GM12801 (cell line): ENCODE measurements around the gene SHROOM2.

ENCODE experiments used
- CTCF ChIP-seq: IDR thresholded peaks from one replicate; pipeline ENCODE4 v1.5.1; 2011; ENCODE audit warnings: control low read depth; ENCODE audit not compliant: insufficient read length; ENCODE audit errors: extremely low read depth

Gene SHROOM2

GRCh38 chrX:9902656-9903055 lies 116.4 kb downstream of the SHROOM2 start:
- no peak for TF ChIP-seq CTCF

GRCh38 chrX:9903146-9903545 lies 116.9 kb downstream of the SHROOM2 start:
- no peak for TF ChIP-seq CTCF

DNA sequence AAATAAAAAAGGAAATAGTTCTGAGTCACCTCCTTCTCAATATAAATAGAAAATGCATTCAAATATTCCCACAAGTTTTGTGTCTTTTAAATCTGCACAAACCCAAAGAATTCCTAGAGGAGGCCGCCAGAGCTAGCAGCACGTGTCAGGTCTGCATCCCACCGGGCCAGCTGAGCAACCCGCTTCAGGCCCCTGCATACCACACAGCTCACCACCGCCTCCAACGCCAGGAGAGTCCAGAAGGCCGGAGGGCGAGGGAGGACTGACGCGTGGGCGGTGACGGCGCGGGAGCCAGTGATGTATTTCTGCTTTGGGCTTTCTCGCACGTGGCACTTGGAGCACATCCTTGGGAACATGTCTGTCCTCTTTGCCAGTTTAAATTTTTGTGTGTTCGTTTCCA lies 119.1 kb downstream of the SHROOM2 start:
- no peak for TF ChIP-seq CTCF

- TF ChIP-seq CTCF, result no peak
These were observed 119.5 kb downstream of the SHROOM2 start for GRCh38 chrX:9905721-9906120.

DNA sequence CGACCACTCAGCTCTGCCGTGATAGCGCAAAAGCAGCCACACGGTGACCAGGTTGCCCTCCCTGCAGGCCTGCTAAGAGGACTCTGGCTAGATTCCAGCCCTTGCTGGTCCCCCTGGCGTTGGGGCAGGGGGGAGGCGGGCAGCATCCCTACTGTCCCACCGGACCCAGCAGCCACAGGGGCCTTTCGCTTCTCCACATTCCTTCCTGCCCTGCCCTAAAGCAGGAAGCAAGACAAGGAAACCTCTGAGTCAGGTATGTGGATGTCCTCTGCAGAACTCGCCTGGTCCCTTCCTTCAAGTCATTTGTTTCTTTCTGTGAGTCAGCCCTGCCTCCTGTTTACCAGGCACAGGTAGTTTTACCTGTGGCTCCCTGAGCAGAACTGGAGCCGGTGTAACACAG lies 120.7 kb downstream of the SHROOM2 start:
- TF ChIP-seq CTCF, result no peak

DNA sequence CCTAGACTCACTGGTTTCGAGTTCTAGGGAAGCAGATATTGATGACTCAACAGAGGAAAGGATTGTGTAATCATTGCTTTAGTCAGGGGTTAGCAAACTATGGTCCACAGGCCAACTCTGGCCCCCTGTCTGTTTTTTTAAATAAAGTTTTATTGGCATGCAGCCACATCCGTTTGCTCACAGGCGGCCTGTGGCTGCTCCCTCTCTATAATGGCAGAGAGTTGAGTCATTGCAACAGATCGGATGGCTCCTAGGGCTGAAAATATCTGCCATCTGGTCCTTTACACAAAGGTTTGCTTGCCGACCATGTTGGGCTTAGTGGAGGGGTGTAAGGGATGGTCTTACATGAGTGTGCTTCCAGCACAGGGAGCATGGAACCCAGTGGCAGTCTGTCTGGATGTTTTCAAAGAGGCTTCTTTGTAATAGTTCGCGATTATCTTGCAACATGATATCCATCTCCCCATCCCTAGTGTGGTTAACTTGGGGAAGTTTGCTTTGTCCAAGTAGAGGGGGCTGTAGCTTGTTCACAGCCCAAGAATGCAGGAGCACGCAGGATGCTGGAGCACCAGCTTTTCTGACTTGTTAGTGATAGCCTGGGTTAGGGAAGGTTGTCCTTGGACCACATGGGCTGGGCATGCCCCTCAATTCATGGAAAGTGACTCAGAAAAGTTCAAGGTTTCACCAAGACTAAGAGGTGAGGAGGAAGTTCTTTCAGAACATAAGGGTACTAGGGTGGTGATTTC lies 121.6 kb downstream of the SHROOM2 start:
- no peak for TF ChIP-seq CTCF

DNA sequence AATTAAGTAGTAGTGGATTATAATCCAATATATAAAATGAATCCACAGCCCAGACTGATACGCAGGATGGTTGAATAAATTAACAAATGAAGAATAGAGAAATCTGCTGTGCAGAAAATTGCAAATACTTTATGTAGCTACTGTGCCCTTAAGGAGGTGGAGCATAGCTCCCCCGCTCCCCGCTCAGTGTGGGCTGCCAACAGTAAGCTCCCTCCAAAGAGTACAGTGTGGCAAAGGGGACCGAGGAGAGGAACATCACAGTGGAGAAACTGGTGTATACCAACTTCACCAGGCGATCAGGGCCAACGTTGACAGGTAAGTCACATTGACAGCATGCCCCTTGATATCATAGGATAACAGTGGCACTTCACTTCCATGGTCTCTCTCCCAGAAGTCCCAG lies 123.0 kb downstream of the SHROOM2 start:
- TF ChIP-seq CTCF, result no peak

GRCh38 chrX:9911487-9911886 lies 125.3 kb downstream of the SHROOM2 start:
- no peak for TF ChIP-seq CTCF
